ENCODE data around the gene KIF26B. TPM values are rescaled to one million over a fixed set of nuclear protein-coding genes. Genes with fewer than 3 reads are reported as not detected.

KIF26B gene
- total RNA-seq, 1 experiment from 2014 or later: 0.04 TPM

DNA sequence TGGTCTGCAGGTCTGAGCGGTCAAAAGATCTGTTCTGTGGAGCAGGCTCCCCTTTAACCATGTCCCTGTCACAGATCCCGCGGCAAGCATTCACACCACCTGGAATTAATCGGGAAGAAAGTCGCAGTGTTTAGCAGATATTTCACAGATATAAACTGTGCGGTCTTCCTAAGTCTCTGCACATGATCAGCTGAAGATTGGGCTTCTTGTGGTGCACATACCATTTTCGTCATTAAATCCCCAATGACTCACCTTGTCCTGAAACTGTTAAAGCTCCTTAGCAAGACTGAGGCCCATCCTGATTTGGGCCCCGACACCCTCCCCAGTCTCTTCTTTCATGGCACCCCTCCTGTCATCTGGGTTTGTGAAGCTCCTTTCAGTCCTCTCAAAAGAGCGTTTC lies 158.8 kb downstream of the KIF26B start:
- Histone ChIP-seq H3K27ac (ENCODE audit: low read length) (no peak overlapping the region), H3K9me2 (replicated peaks; ENCODE audit: low read length) (no peaks in the 10 kb centered on the region), H3F3A (ENCODE audit: low read length, unreplicated experiment) (no peaks in the 10 kb centered on the region), H3K9me3 (ENCODE audit: low read length) (no peaks in the 10 kb centered on the region), H3K9ac (ENCODE audit: low read length) (no peak overlapping the region), H3K79me2 (ENCODE audit: low read length) (no peaks in the 10 kb centered on the region), H4K20me1 (ENCODE audit: low read length) (no peaks in the 10 kb centered on the region), H3K36me3 (ENCODE audit: low read depth, low read length) (no peaks in the 10 kb centered on the region), H3K4me2 (ENCODE audit: low read length) (no peak overlapping the region), H3K27me3 (ENCODE audit: low read length) (peaks cover 57% of the 10 kb centered on the region), H3K4me3 (ENCODE audit: low read length) (no peak overlapping the region), H2AFZ (ENCODE audit: low read length) (no peak overlapping the region), H3K4me1 (ENCODE audit: insufficient read depth, low read length) (no peaks in the 10 kb centered on the region)
- POLR2A ChIA-PET (ENCODE audit: unreplicated experiment): no interaction called here
- no peak for TF ChIP-seq EZH2 (IDR thresholded peaks at IDR 0.05; ENCODE audit: low read length, unreplicated experiment)
- TF ChIP-seq, protein P1, sequence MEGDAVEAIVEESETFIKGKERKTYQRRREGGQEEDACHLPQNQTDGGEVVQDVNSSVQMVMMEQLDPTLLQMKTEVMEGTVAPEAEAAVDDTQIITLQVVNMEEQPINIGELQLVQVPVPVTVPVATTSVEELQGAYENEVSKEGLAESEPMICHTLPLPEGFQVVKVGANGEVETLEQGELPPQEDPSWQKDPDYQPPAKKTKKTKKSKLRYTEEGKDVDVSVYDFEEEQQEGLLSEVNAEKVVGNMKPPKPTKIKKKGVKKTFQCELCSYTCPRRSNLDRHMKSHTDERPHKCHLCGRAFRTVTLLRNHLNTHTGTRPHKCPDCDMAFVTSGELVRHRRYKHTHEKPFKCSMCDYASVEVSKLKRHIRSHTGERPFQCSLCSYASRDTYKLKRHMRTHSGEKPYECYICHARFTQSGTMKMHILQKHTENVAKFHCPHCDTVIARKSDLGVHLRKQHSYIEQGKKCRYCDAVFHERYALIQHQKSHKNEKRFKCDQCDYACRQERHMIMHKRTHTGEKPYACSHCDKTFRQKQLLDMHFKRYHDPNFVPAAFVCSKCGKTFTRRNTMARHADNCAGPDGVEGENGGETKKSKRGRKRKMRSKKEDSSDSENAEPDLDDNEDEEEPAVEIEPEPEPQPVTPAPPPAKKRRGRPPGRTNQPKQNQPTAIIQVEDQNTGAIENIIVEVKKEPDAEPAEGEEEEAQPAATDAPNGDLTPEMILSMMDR (conservative IDR thresholded peaks at IDR 0.05; ENCODE audit: low read depth, low read length): no peak
- TF ChIP-seq EZH2phosphoT487 (IDR thresholded peaks at IDR 0.05; ENCODE audit: borderline replicate concordance, low read length): no peak
- ATAC-seq (no peak), DNase-seq (no peak)
- BruUV-seq (replicated peaks): no TSS peak
- CTCF ChIA-PET: no interaction called here
- intact Hi-C loops (cut with micrococcal nuclease): no loop called here

DNA sequence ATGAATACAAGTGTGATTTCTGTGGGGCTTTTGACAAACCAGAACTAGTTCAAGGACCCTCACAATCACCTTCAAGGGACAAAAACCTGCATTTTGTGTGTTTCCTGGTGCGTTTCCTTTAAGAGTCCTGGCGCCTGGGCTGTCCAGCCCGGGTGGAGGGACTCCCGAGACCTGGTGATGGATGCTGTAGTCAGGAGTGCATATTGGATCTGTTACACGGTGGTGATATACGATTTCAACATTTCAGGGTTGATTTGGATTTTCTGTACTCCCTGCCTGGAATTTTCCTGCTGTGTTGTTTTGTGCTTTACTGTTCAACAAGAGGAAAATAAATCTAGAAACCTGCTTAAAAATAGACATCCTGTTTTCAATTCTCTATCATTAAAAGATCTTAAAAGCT lies 162.0 kb downstream of the KIF26B start:
- Histone ChIP-seq H3K79me2 (ENCODE audit: low read length) (no peaks in the 10 kb centered on the region), H3K4me3 (ENCODE audit: low read length) (no peak overlapping the region), H3F3A (ENCODE audit: low read length, unreplicated experiment) (no peaks in the 10 kb centered on the region), H3K9me3 (ENCODE audit: low read length) (no peaks in the 10 kb centered on the region), H3K9ac (ENCODE audit: low read length) (no peak overlapping the region), H2AFZ (ENCODE audit: low read length) (no peak overlapping the region), H3K27me3 (ENCODE audit: low read length) (peaks cover 68% of the 10 kb centered on the region), H4K20me1 (ENCODE audit: low read length) (no peaks in the 10 kb centered on the region), H3K4me1 (ENCODE audit: insufficient read depth, low read length) (no peaks in the 10 kb centered on the region), H3K4me2 (ENCODE audit: low read length) (no peak overlapping the region), H3K9me2 (replicated peaks; ENCODE audit: low read length) (no peaks in the 10 kb centered on the region), H3K36me3 (ENCODE audit: low read depth, low read length) (no peaks in the 10 kb centered on the region), H3K27ac (ENCODE audit: low read length) (no peak overlapping the region)
- no TSS peak for BruUV-seq (replicated peaks)
- DNase-seq (no peak), ATAC-seq (no peak)
- ChIA-PET CTCF (no interaction called here), POLR2A (ENCODE audit: unreplicated experiment) (no interaction called here)
- TF ChIP-seq EZH2 (IDR thresholded peaks at IDR 0.05; ENCODE audit: low read length, unreplicated experiment) (no peak), EZH2phosphoT487 (IDR thresholded peaks at IDR 0.05; ENCODE audit: borderline replicate concordance, low read length) (no peak)
- TF ChIP-seq, protein P1 (conservative IDR thresholded peaks at IDR 0.05; ENCODE audit: low read depth, low read length): no peak
- intact Hi-C loops (cut with micrococcal nuclease): no loop called here

DNA sequence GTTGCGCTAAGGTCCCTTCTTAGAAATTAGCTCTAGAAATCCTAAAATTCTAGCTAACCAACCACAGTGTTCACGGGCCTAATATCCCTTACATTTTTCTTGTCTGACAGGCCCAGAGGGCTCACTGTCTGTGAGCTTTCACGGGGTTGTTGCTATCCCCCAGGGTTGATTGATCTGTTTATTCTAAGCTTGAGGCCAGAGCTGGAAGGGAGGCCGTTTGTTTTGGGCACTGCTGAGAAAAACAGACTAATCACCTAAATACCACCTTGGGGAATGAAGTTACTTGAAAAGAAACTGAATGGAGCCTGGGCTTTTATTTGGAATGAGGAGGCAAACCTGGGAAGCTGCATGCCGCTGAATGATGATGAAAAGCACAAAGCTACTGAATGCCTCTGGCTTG lies 162.4 kb downstream of the KIF26B start:
- TF ChIP-seq, protein P1 (conservative IDR thresholded peaks at IDR 0.05; ENCODE audit: low read depth, low read length): no peak
- TF ChIP-seq EZH2 (IDR thresholded peaks at IDR 0.05; ENCODE audit: low read length, unreplicated experiment) (no peak), EZH2phosphoT487 (IDR thresholded peaks at IDR 0.05; ENCODE audit: borderline replicate concordance, low read length) (no peak)
- H3K4me2 ChIP-seq (ENCODE audit: low read length): no peak overlapping the region
- DNase-seq (no peak), ATAC-seq (no peak)
- no peaks in the 10 kb centered on the region for H3K9me2 ChIP-seq (replicated peaks; ENCODE audit: low read length)
- H3K9ac ChIP-seq (ENCODE audit: low read length): no peak overlapping the region
- no peaks in the 10 kb centered on the region for H3K9me3 ChIP-seq (ENCODE audit: low read length)
- intact Hi-C loops (cut with micrococcal nuclease): no loop called here
- H3F3A ChIP-seq (ENCODE audit: low read length, unreplicated experiment): no peaks in the 10 kb centered on the region
- no peaks in the 10 kb centered on the region for H3K79me2 ChIP-seq (ENCODE audit: low read length)
- no TSS peak for BruUV-seq (replicated peaks)
- H3K4me3 ChIP-seq (ENCODE audit: low read length): no peak overlapping the region
- no peaks in the 10 kb centered on the region for H3K4me1 ChIP-seq (ENCODE audit: insufficient read depth, low read length)
- peaks cover 64% of the 10 kb centered on the region for H3K27me3 ChIP-seq (ENCODE audit: low read length)
- H3K27ac ChIP-seq (ENCODE audit: low read length): no peak overlapping the region
- no peaks in the 10 kb centered on the region for H3K36me3 ChIP-seq (ENCODE audit: low read depth, low read length)
- H2AFZ ChIP-seq (ENCODE audit: low read length): no peak overlapping the region
- ChIA-PET CTCF (no interaction called here), POLR2A (ENCODE audit: unreplicated experiment) (no interaction called here)
- H4K20me1 ChIP-seq (ENCODE audit: low read length): no peaks in the 10 kb centered on the region
